ENCODE results near the gene AGXT2.

DNA sequence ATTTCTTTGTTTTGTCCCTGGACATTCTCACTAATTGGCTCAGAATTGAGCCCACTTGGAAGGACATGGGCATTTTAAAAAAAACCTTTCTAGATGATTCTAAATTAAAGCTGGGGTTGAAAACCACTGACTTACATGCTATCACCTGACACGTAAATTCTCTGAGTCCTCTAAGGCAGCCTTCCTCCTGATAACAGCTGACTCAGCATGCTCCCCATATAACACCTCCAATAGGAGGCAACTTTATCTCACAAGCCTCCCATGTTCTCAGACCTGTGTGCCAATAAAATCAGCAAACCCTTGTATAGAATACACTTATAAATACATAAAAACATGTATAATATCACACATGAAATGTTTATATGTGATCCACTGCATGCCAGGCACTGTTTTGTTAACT is 49.2 kb upstream of the AGXT2 start:
- TF ChIP-seq CTCF (IDR thresholded peaks at IDR 0.05; ENCODE audit: low read depth, low read length, poor library complexity, severe bottlenecking), result no peak
- TF ChIP-seq EZH2phosphoT487 (IDR thresholded peaks at IDR 0.05; ENCODE audit: borderline replicate concordance, low read length), result no peak
